Smooth muscle cell (in vitro differentiated cells): ENCODE results near the gene FERMT2. TPM values are rescaled to one million over a fixed set of nuclear protein-coding genes. Genes with fewer than 3 reads are reported as not detected.
A peak's percentile ranks its signal among the peaks of the same experiment; 100 is the strongest.

Experiments
- DNase-seq: peaks from one replicate; lab custom pipeline; 2025; ENCODE audit not compliant: unreplicated experiment; lab: John Stamatoyannopoulos, UW
- H2AFZ ChIP-seq: fragments of 200-600 bp; sonication (generic); 2 replicates; pipeline ENCODE4 v1.6.0; 2016; ENCODE audit warnings: antibody characterized with exemption, low read depth, mild to moderate bottlenecking
- H3F3A ChIP-seq: fragments of 200-600 bp; sonication (generic); 2 replicates; pipeline ENCODE4 v1.6.0; 2017; ENCODE audit warnings: antibody characterized with exemption, low read depth
- H3K27ac ChIP-seq: fragments of 200-600 bp; sonication (generic); 2 replicates; pipeline ENCODE4 v1.5.1; 2016; ENCODE audit warnings: low read depth, mild to moderate bottlenecking
- H3K27me3 ChIP-seq: fragments of 200-600 bp; sonication (generic); 2 replicates; pipeline ENCODE4 v1.6.1; 2016; ENCODE audit warnings: low read depth, mild to moderate bottlenecking
- H3K36me3 ChIP-seq: fragments of 200-600 bp; sonication (generic); 2 replicates; pipeline ENCODE4 v1.5.1; 2016; ENCODE audit warnings: low read depth
- H3K4me1 ChIP-seq: fragments of 200-600 bp; sonication (generic); 2 replicates; pipeline ENCODE4 v1.5.1; 2016; ENCODE audit warnings: low read depth
- H3K4me2 ChIP-seq: fragments of 200-600 bp; sonication (generic); 2 replicates; pipeline ENCODE4 v1.6.0; 2016; ENCODE audit warnings: mild to moderate bottlenecking
- H3K4me3 ChIP-seq: fragments of 200-600 bp; sonication (generic); 2 replicates; pipeline ENCODE4 v1.5.1; 2016; ENCODE audit warnings: mild to moderate bottlenecking
- H3K79me2 ChIP-seq: fragments of 200-600 bp; sonication (generic); 2 replicates; pipeline ENCODE4 v1.6.0; 2016; ENCODE audit warnings: low read depth, mild to moderate bottlenecking
- H3K9ac ChIP-seq: fragments of 200-600 bp; sonication (generic); 2 replicates; pipeline ENCODE4 v1.6.0; 2016; ENCODE audit warnings: low read depth
- H3K9me3 ChIP-seq: fragments of 200-600 bp; sonication (generic); replicated peaks from 2 replicates; pipeline ENCODE4 v1.5.1; 2016; ENCODE audit warnings: low read depth
- H4K20me1 ChIP-seq: fragments of 200-600 bp; sonication (generic); 2 replicates; pipeline ENCODE4 v1.6.0; 2016; ENCODE audit warnings: low read depth
- CTCF ChIP-seq: fragments of 200-600 bp; sonication (generic); IDR thresholded peaks from 2 replicates; pipeline ENCODE4 v1.5.1; 2017; ENCODE audit warnings: borderline replicate concordance, mild to moderate bottlenecking, antibody characterized with exemption; ENCODE audit not compliant: insufficient read depth, poor library complexity, severe bottlenecking
- WGBS: methylation state at CpG from one replicate; pipeline ENCODE4 v1.1.7; 2016; ENCODE audit warnings: low lambda C conversion rate; 5-methylcytosine and 5-hydroxymethylcytosine counted together
- polyA plus RNA-seq: library from polyadenylated mRNA; unstranded; fragments of >200 nt; fragmentation: Nextera tagmentation; extraction: Ambion mirVana; gene quantifications from 2 replicates; pipeline ENCODE4 v1.2.1, GENCODE V29; 2016
- total RNA-seq: library from RNA; depleted of rRNA; stranded (reverse); fragments of >200 nt; gene quantifications from 2 replicates; pipeline ENCODE4 v1.2.3, GENCODE V29; 2014

Gene FERMT2
- total and polyA plus RNA-seq, 2 experiments from 2014 or later, result 112 to 271 TPM

DNA sequence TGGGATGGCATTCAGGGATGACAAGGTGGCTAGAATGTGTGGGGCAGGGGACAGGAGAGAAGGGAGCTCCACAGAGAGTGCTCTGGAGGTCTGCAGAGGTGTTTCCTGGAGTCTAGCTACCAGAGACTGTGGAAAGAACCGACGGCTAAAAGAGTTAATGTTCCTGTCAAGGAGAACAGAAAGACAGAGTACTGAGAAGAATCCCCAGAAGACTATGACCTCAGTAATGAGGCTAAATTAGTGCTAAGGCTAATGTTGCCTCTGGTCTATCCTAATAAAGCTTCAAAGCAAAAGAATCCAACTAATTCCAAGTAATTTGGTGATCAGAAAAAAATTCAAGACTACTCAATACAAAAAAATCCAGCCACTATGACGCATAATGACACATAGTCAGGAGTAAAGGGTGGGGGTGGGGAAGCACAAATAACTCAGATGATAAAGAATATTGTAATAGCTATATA, 44.7 kb downstream of the FERMT2 start:
- no peak for DNase-seq
- Histone ChIP-seq H3K4me2 (peak overlapping the region; percentile 75), H3K9me3 (no peaks in the 10 kb centered on the region), H3K9ac (peak overlapping the region; percentile 84), H3K79me2 (peaks cover 97% of the 10 kb centered on the region), H3F3A (peaks cover 37% of the 10 kb centered on the region), H2AFZ (no peak overlapping the region), H3K27ac (peak overlapping the region; percentile 98), H3K27me3 (no peaks in the 10 kb centered on the region), H3K36me3 (no peaks in the 10 kb centered on the region), H3K4me3 (no peak overlapping the region), H4K20me1 (peaks cover 61% of the 10 kb centered on the region), H3K4me1 (peaks cover 14% of the 10 kb centered on the region)
- no peak for TF ChIP-seq CTCF
- 9% methylated on average over 3 of the region's 3 CpGs for WGBS

GRCh38 chr14:52902971-52903619, 47.8 kb downstream of the FERMT2 start:
- Histone ChIP-seq H3K79me2 (peaks cover 95% of the 10 kb centered on the region), H3K9me3 (no peaks in the 10 kb centered on the region), H3K4me3 (no peak overlapping the region), H3K4me1 (peaks cover 19% of the 10 kb centered on the region), H3K27me3 (no peaks in the 10 kb centered on the region), H3K9ac (no peak overlapping the region), H3K36me3 (no peaks in the 10 kb centered on the region), H3F3A (peaks cover 31% of the 10 kb centered on the region), H2AFZ (no peak overlapping the region), H3K4me2 (peak overlapping the region; percentile 38), H4K20me1 (peaks cover 64% of the 10 kb centered on the region), H3K27ac (peak overlapping the region; percentile 98)
- no peak for DNase-seq
- TF ChIP-seq CTCF, result no peak
- WGBS, result 48% methylated on average over 2 of the region's 2 CpGs

GRCh38 chr14:52901357-52901980, 49.4 kb downstream of the FERMT2 start:
- no peak for TF ChIP-seq CTCF
- 66% methylated on average over 4 of the region's 4 CpGs for WGBS
- no peak overlapping the region for H3K4me2 ChIP-seq

More at GRCh38 chr14:52901357-52901980, 49.4 kb downstream of the FERMT2 start:
- Histone ChIP-seq H3K9ac (no peak overlapping the region), H2AFZ (no peak overlapping the region), H3K36me3 (no peaks in the 10 kb centered on the region), H4K20me1 (peaks cover 75% of the 10 kb centered on the region), H3F3A (peaks cover 23% of the 10 kb centered on the region), H3K4me1 (peaks cover 19% of the 10 kb centered on the region), H3K9me3 (no peaks in the 10 kb centered on the region), H3K4me3 (no peak overlapping the region), H3K27ac (peak overlapping the region; percentile 98), H3K79me2 (peaks cover 95% of the 10 kb centered on the region), H3K27me3 (no peaks in the 10 kb centered on the region)
- no peak for DNase-seq
